Panc1 (cell line): Measurements from ENCODE around the gene ARL5C.

ENCODE experiments used
- POLR2AphosphoS5 ChIP-seq: IDR thresholded peaks from 2 replicates; pipeline ENCODE4 v1.6.1; 2012; ENCODE audit warnings: mild to moderate bottlenecking, low read depth, low read length, moderate library complexity
- SIN3A ChIP-seq: IDR thresholded peaks from 2 replicates; pipeline ENCODE4 v1.6.1; 2012; ENCODE audit warnings: low read depth, mild to moderate bottlenecking, low read length, moderate library complexity, borderline replicate concordance; ENCODE audit not compliant: insufficient read depth
- TF ChIP-seq, protein P1 (sequence below): fragments of 450-650 bp; IDR thresholded peaks from 2 replicates; pipeline ENCODE4 v1.5.1; 2017; ENCODE audit warnings: mild to moderate bottlenecking

- TF ChIP-seq, protein P1, sequence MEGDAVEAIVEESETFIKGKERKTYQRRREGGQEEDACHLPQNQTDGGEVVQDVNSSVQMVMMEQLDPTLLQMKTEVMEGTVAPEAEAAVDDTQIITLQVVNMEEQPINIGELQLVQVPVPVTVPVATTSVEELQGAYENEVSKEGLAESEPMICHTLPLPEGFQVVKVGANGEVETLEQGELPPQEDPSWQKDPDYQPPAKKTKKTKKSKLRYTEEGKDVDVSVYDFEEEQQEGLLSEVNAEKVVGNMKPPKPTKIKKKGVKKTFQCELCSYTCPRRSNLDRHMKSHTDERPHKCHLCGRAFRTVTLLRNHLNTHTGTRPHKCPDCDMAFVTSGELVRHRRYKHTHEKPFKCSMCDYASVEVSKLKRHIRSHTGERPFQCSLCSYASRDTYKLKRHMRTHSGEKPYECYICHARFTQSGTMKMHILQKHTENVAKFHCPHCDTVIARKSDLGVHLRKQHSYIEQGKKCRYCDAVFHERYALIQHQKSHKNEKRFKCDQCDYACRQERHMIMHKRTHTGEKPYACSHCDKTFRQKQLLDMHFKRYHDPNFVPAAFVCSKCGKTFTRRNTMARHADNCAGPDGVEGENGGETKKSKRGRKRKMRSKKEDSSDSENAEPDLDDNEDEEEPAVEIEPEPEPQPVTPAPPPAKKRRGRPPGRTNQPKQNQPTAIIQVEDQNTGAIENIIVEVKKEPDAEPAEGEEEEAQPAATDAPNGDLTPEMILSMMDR = no peak
- no peak for TF ChIP-seq SIN3A
- TF ChIP-seq POLR2AphosphoS5 = no peak
Measured at GRCh38 chr17:39192901-39193300, 26.9 kb upstream of the ARL5C start.
